OCI-LY7 (cell line): ENCODE data around the gene PRKD3.
A peak's percentile ranks its signal among the peaks of the same experiment; 100 is the strongest.

Source experiments
- CTCF ChIP-seq: fragments of 200-600 bp; sonication (generic); conservative IDR thresholded peaks from 2 replicates; pipeline ENCODE4 v1.5.1; 2014; ENCODE audit warnings: mild to moderate bottlenecking, antibody characterized with exemption, low read length, moderate library complexity, mixed read lengths
- EZH2phosphoT487 ChIP-seq: fragments of 200-600 bp; sonication (generic); IDR thresholded peaks from 2 replicates; pipeline ENCODE4 v1.6.1; 2018; ENCODE audit warnings: low read depth, borderline replicate concordance, mild to moderate bottlenecking, mixed run types, antibody characterized with exemption, low read length, moderate library complexity, mixed read lengths

GRCh38 chr2:37281916-37282315, 42.7 kb downstream of the PRKD3 start:
- TF ChIP-seq CTCF (peak; percentile 66), EZH2phosphoT487 (no peak)
